GM13977 (cell line): ENCODE measurements around the gene LENG1.
A peak's percentile ranks its signal among the peaks of the same experiment; 100 is the strongest.

Source experiments
- DNase-seq: peaks from one replicate; pipeline ENCODE4 v3.0.0; 2012; ENCODE audit warnings: low spot score
- in situ Hi-C: fragments of 300-500 bp; cut with MboI; formaldehyde crosslinking; loops from one replicate; pipeline ENCODE4 v1.12.0; 2022; ENCODE audit warnings: low sequenced_read_pairs, low pct_unique_long_range_greater_than_20kb, mixed read lengths, inconsistent platforms; ENCODE audit not compliant: unreplicated experiment
- TF ChIP-seq, protein P1 (sequence below): IDR thresholded peaks from 2 replicates; pipeline ENCODE4 v1.5.1; 2012; ENCODE audit warnings: mild to moderate bottlenecking, control low read depth; ENCODE audit not compliant: insufficient read depth; ENCODE audit errors: extremely low read depth, missing control alignments

Gene LENG1

DNA sequence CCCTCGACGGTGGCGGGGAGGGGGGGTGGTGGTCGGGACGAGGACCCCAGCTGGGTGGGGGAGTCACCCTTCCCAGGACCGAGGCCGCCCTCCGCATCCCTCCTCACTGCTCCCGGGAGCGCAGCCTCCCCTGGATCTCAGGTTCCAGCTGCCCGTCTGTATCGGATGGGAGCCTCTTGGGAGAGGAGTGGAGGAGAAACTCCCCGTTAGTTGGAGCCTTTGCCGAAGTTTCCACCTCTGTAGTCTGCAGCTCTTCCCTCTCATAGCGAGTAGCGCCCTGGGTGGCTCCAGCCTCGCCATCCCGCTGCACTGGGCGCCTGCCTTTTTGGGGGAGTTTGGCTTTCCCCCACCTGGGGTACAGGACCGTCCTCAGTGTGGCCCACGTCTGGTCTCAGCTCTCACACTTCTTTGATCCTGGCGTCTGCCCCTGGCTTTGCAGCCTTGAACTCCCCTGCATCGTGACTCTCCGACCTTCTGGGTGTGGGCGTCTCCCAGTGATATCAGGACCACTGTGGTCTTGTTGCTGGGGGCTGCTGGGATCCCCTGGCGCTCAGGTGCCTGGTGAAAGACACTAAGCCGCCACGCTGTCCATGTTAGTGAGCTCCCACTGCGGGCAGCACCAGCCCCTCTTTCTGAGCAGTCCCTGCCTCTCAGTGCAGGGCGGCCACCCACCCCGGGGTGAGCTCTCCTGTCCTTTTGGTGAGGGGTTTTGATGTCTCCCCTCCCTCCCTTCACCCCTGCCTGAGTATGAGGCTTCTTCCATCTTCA is 20.8 kb downstream of the LENG1 start:
- no peak for DNase-seq
- in situ Hi-C loops = no loop called here
- TF ChIP-seq, protein P1, sequence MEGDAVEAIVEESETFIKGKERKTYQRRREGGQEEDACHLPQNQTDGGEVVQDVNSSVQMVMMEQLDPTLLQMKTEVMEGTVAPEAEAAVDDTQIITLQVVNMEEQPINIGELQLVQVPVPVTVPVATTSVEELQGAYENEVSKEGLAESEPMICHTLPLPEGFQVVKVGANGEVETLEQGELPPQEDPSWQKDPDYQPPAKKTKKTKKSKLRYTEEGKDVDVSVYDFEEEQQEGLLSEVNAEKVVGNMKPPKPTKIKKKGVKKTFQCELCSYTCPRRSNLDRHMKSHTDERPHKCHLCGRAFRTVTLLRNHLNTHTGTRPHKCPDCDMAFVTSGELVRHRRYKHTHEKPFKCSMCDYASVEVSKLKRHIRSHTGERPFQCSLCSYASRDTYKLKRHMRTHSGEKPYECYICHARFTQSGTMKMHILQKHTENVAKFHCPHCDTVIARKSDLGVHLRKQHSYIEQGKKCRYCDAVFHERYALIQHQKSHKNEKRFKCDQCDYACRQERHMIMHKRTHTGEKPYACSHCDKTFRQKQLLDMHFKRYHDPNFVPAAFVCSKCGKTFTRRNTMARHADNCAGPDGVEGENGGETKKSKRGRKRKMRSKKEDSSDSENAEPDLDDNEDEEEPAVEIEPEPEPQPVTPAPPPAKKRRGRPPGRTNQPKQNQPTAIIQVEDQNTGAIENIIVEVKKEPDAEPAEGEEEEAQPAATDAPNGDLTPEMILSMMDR = no peak

DNA sequence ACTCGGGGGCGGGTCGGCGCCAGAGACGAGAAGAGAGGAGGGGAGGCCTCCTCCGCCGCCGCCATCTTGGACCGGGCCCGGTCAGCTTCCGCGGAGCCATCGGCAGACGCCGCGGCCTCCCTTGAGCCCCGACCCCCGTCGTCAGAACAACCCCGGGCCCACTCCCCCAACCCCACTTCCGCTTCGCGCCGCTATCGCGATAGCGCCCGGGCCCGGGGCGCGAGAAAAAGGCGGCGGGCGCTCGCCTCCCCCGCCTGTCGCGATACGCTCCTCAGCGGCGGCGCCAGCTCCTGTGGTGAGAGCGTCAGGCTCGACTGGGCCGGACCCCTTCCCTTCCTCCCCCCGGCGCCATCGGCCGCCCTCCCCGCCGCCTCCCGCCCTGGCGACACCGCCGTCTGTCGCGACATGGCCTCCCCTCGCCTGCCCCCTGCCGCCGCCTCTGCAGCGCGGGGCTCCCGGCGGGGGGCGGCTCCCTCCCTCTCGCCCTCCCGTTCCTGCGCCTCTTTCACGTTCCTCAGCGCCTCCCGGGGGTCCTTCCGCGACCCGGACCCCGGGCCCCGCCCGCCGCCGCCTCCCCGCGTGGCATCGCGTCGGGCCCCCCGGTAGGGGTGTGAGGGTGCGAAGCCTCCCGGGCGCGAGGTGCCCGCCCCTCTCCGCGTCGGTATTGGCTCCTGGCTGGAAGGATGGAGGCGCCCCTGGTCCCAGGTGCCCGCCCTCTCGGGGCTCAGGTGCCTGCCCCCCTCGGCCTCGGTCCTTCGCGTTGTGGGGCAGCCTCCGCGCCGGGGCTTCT is 21.6 kb downstream of the LENG1 start, which contains the start of gene CNOT3:
TSS of gene CNOT3 (plus strand) at position 64 of the 790 bp plus-strand sequence. CDS start 5,217 bp downstream, outside the sequence.
- DNase-seq = peak; percentile 61
- in situ Hi-C loops = no loop called here
- TF ChIP-seq, protein P1 = no peak

DNA sequence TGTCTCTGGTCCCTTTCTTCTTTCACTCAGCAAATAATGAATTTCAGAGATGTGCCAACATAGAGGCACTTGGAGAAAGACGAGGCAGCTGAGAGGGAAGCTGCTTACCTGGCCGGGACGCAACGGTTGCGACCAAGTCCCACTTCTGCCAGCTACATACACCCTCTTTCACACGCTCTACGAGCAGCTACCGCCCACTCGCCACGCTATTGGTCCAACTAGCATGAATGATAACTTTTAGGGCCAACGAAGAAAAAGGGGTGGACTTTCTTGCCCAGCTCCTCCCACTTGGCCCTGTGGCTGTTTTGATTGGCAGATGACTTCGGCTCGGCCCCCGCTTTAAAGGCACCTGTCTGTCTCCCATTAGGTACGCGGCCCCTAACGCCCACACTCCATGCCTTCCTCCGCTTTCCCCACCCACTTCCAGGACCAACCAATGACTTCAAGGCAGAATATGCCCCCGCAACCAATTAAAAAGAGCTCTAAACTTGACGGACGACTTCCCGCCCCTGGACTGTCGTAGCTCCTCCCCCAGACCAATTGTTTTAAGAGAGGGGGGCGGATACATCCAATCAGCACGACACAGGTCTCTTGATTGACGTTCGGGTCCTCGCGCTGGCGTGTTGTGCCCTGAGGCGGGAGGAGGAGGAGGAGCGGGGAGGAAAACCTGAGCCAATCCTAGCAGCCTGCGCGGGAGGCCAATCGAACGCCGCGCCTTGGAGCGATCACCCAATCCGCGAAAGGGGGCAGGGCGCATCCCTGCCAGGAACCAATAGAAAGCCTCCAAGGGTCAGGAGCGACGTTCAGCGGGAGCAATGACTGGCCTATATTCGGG is 22.4 kb downstream of the LENG1 start:
- TF ChIP-seq, protein P1 = no peak
- in situ Hi-C loops = no loop called here

DNA sequence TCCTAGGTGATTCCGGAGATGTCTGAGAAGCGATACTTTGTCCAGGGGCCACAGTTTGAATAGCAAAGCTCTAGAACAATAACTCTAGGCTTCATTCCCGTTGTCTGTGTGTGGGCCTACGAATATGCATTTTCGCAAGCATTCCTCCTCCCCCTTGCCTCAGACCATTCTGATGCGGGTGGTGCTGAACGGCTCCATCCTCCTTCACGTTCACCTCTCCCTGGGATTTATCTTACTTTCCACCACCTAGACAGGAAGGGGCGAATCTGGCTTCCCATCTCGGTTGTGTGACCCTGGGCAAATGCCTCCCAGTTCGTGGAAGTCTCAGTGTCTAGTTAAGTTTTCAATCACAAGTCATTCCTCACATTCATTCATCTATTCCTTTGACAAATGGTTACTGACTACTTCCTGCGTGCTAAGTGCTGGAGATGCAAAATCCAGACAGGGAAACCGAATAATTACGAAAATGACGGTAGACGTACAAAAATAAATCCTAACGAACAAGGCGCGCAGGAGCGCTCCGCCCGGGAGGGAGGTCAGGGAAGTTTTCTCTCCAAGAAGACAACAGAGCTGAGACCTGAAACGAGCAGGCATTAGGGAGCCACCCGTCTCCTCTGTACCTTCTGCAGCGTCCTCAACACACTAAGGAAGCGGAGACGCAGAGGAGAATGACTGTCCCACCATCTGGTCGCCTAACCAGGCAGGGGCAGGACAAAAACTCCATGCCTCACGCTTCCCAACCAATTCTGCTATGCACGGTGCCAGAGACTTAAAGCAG is 23.2 kb downstream of the LENG1 start:
- in situ Hi-C loops = no loop called here
- no peak for DNase-seq
- TF ChIP-seq, protein P1 = no peak

More for the DNA sequence above, 22.4 kb downstream of the LENG1 start:
- DNase-seq = peak; percentile 99

DNA sequence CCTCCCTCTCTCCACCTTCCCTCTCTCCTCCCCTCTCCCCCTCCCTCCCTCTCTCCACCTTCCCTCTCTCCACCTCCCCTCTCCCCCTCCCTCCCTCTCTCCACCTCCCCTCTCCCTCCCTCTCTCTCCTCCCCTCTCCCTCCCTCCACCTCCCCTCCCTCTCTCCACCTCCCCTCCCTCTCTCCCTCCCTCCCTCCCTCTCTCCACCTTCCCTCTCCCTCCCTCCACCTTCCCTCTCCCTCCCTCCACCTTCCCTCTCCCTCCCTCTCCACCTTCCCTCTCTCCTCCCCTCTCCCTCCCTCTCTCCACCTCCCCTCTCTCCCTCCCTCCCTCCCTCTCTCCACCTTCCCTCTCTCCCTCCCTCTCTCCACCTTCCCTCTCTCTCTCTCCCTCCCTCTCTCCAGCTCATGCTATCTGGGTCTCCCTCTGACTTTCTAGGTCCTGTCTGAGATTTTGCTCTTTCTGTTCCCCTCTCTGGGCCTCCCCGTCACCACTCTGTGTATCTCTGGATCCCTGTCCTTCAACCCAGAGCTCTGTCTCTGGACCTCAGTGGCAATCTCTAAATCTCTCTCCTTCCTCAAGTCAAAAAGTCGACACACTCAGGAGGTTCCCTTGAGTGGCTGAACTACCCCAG is 25.4 kb downstream of the LENG1 start:
- DNase-seq = no peak
- TF ChIP-seq, protein P1 = no peak
- in situ Hi-C loops = no loop called here
